ENCODE data around the gene FCRL5.
"Not testable (repeated sequence)": the region's sequence is repeated elsewhere in the genome, so short reads cannot be mapped to it uniquely, and the experiment has no call there.

Gene FCRL5

DNA sequence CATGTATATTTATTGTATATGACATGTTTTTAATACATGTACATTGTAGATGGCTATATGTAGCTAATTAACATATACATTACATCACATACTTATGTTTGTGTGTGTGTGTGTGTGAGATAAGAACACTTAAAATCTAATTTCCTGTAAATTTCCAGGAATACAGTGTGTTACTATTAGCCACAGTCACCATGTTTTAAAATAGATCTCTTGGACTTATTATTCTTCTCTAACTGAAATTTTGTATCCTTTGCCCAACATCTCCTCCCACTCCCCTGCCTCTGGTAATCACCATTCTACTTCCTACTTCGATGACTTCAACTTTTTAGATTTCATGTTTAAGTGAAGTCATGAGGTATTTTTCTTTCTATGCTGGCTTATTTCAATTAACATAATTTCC lies 64.8 kb downstream of the FCRL5 start:
- no peak for DNase-seq (ENCODE audit: low read depth)

GRCh38 chr1:157487096-157487495 lies 65.2 kb downstream of the FCRL5 start:
- no peak for DNase-seq (ENCODE audit: low read depth)

DNA sequence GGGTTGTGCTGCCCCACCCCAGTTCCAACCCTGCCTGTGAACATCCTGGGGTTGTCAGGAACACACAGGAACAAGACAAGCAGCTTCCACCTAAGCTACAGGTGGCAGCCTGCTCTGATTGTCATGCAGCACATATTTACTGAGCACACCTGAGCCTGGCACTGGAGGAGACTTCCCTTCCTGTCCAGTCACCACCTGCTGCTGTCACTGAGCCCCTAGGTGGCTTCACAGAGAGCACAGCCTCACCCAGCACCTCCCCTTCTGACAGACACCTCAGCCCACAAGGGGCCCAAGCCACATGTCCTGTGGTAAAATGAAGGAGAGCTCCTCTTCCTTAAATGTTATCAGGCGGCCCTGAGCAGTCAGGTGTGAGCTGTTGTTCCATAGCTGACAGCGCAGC lies 65.9 kb downstream of the FCRL5 start:
- not testable (repeated sequence) for DNase-seq (ENCODE audit: low read depth)

GRCh38 chr1:157485793-157486192 lies 66.5 kb downstream of the FCRL5 start:
- no peak for DNase-seq (ENCODE audit: low read depth)

DNA sequence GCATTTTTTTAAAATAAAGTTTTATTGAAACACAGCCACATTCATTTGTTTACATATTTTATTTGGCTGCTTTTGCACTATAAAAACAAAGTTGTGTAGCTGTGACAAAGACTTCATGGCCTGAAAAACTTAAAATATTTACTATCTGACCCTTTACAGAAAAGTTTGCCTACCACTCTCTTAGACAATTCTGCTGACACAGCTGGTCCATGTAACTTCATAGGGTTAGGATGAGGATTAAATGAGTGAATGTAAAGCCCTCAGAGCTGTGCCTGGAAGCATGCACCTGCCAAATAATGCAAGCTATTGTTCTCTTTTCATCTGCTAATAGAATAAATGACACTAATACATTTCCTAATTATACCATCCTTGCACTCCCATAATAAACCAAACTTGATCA lies 67.7 kb downstream of the FCRL5 start:
- DNase-seq (ENCODE audit: low read depth) = no peak

GRCh38 chr1:157483635-157484034 lies 68.7 kb downstream of the FCRL5 start:
- no peak for DNase-seq (ENCODE audit: low read depth)

DNA sequence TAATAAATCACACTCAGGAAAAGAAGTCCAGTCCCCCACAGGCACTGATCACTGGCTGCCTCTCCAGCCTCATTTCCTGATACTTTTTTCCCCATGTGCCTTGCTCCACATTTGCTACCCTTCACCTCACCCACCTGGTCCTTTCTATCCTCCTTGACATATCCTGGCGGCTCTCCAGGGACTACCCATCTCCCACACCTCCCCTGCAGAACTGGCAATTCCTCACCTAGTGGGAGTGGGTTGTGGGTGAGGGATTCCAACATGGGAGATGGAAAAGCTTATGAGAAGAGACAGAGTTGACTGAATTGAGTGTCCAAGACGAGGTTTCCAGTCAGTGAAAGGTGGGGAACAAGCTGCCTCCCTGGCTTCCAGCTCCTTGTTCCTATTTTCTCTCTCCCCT lies 69.6 kb downstream of the FCRL5 start:
- DNase-seq (ENCODE audit: low read depth) = no peak

- DNase-seq (ENCODE audit: low read depth) = no peak
Measured at GRCh38 chr1:157482174-157482573, 70.1 kb downstream of the FCRL5 start.

GRCh38 chr1:157478030-157478429 lies 74.3 kb downstream of the FCRL5 start:
- DNase-seq (ENCODE audit: low read depth) = no peak

DNA sequence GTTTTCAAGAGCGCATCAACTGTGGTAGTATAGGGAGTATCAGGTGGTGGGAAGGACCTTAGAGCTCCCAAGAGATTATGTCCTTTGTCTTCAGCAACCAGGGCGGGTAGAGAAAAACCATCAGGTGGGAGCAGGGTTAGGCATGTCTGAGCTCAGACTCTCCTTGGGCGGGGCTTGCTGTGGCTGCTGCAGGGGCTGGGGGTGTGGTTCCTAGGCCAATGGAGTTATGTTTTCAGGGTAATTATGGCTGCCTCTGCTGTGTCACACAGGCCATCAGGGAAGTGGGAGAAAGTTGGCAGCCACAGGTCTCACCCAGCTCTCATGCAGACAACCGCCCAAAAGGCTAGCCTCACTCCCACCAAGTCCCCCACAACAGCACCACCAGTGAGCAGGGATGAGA lies 74.9 kb downstream of the FCRL5 start:
- no peak for DNase-seq (ENCODE audit: low read depth)

DNA sequence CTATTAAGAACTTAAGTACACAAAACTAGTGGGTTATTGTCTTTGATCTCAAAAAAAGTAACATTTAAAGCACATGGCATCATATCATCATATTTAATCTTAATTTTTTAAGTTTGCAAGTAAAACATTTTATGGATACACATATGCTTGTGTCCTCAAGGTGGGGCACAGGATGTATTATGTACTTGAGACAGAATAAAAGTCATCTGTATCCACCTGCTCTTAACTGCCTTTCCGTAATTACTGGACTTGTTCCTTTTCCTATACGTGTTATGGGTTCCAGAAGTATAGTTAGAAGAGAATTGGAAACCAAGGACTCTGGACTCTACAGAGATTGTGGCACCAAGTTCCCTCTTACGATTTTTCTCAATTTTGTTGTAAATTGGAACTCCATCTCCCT lies 79.4 kb downstream of the FCRL5 start:
- DNase-seq (ENCODE audit: low read depth) = no peak

GRCh38 chr1:157472056-157472701 lies 80.1 kb downstream of the FCRL5 start:
- no peak for DNase-seq (ENCODE audit: low read depth)

GRCh38 chr1:157471531-157471930 lies 80.8 kb downstream of the FCRL5 start:
- no peak for DNase-seq (ENCODE audit: low read depth)

GRCh38 chr1:157469752-157470675 lies 82.3 kb downstream of the FCRL5 start:
- DNase-seq (ENCODE audit: low read depth) = no peak

DNA sequence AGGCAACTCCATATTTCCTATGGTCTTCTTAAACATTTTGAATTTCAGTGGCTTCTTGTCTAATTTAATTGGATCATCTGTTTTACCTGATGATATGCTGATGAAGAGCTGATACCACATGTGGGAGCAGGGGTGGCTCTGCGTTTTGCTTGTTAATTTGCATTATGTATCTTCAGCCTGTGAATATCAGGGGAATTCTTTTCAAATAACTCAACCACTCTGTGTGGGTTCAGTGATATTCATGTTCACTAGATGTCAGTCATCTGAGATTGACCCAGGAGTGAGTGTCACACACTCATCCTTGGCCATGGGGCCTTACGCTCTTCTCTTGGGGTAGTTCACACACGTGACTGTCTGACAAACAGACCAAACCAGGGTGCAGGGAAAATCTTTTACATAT lies 83.0 kb downstream of the FCRL5 start:
- DNase-seq (ENCODE audit: low read depth) = no peak

DNA sequence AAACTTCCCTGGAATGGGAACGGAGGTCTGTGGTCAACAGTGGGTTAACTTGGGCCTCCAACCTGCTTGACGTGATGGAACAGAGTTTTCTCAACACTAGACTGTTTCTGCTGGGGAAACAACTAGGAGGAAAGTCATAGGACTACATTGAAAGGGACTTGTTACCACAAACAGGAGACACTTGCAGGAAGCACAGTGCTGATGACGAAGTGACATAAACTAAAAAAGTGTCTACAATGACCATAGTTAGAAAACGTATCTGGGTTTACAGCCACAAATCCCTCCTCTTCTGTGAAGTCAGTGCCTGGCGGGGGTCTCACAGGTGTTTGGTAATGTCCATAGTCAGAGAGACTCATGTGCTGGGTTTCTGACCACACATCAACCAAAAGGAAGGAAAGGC lies 86.3 kb downstream of the FCRL5 start:
- no peak for DNase-seq (ENCODE audit: low read depth)
